ENCODE data around the gene CEP83.

The CEP83 gene

GRCh38 chr12:94498698-94499097, 39.0 kb upstream of the CEP83 start:
- H3K27ac ChIP-seq (ENCODE audit: low read depth, low read length): no peak overlapping the region
- no peaks in the 10 kb centered on the region for H3K9me2 ChIP-seq (replicated peaks; ENCODE audit: control insufficient read depth, low read length)
- H3K4me2 ChIP-seq (ENCODE audit: low read length): no peak overlapping the region
- no peaks in the 10 kb centered on the region for H3K79me2 ChIP-seq (ENCODE audit: control insufficient read depth, low read length)
- no peaks in the 10 kb centered on the region for H3K27me3 ChIP-seq (ENCODE audit: control insufficient read depth, low read length)
- H4K20me1 ChIP-seq (ENCODE audit: control insufficient read depth, insufficient read depth, low read depth, low read length): no peaks in the 10 kb centered on the region
- peaks cover 5% of the 10 kb centered on the region; the same call in 1 of the 2 replicates for H3K9me3 ChIP-seq (ENCODE audit: control insufficient read depth, insufficient read depth, low read length)
- H3F3A ChIP-seq (ENCODE audit: control insufficient read depth, insufficient read depth): no peaks in the 10 kb centered on the region
- no peak overlapping the region for H3K4me3 ChIP-seq (ENCODE audit: low read length)
- H3K4me1 ChIP-seq (ENCODE audit: control insufficient read depth, low read length): no peaks in the 10 kb centered on the region
- no peaks in the 10 kb centered on the region for H3K36me3 ChIP-seq (ENCODE audit: control insufficient read depth, low read length)
- TF ChIP-seq EZH2phosphoT487 (IDR thresholded peaks at IDR 0.05; ENCODE audit: borderline replicate concordance, low read length): no peak
- TF ChIP-seq, protein P1, sequence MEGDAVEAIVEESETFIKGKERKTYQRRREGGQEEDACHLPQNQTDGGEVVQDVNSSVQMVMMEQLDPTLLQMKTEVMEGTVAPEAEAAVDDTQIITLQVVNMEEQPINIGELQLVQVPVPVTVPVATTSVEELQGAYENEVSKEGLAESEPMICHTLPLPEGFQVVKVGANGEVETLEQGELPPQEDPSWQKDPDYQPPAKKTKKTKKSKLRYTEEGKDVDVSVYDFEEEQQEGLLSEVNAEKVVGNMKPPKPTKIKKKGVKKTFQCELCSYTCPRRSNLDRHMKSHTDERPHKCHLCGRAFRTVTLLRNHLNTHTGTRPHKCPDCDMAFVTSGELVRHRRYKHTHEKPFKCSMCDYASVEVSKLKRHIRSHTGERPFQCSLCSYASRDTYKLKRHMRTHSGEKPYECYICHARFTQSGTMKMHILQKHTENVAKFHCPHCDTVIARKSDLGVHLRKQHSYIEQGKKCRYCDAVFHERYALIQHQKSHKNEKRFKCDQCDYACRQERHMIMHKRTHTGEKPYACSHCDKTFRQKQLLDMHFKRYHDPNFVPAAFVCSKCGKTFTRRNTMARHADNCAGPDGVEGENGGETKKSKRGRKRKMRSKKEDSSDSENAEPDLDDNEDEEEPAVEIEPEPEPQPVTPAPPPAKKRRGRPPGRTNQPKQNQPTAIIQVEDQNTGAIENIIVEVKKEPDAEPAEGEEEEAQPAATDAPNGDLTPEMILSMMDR (IDR thresholded peaks at IDR 0.05; ENCODE audit: low read depth, low read length, poor library complexity, severe bottlenecking): no peak

GRCh38 chr12:94498073-94498472, 38.4 kb upstream of the CEP83 start:
- Histone ChIP-seq H3K36me3 (ENCODE audit: control insufficient read depth, low read length) (no peaks in the 10 kb centered on the region), H3K9me2 (replicated peaks; ENCODE audit: control insufficient read depth, low read length) (no peaks in the 10 kb centered on the region), H3K9me3 (ENCODE audit: control insufficient read depth, insufficient read depth, low read length) (peaks cover 5% of the 10 kb centered on the region; the same call in 1 of the 2 replicates), H3K79me2 (ENCODE audit: control insufficient read depth, low read length) (no peaks in the 10 kb centered on the region), H3K4me1 (ENCODE audit: control insufficient read depth, low read length) (no peaks in the 10 kb centered on the region), H4K20me1 (ENCODE audit: control insufficient read depth, insufficient read depth, low read depth, low read length) (no peaks in the 10 kb centered on the region), H3F3A (ENCODE audit: control insufficient read depth, insufficient read depth) (no peaks in the 10 kb centered on the region), H3K4me3 (ENCODE audit: low read length) (no peak overlapping the region), H3K27ac (ENCODE audit: low read depth, low read length) (no peak overlapping the region), H3K27me3 (ENCODE audit: control insufficient read depth, low read length) (no peaks in the 10 kb centered on the region), H3K4me2 (ENCODE audit: low read length) (no peak overlapping the region)
- TF ChIP-seq EZH2phosphoT487 (IDR thresholded peaks at IDR 0.05; ENCODE audit: borderline replicate concordance, low read length): no peak
- TF ChIP-seq, protein P1 (IDR thresholded peaks at IDR 0.05; ENCODE audit: low read depth, low read length, poor library complexity, severe bottlenecking): no peak

GRCh38 chr12:94495445-94496115, 35.9 kb upstream of the CEP83 start:
- Histone ChIP-seq H3K4me3 (ENCODE audit: low read length) (no peak overlapping the region), H3K9me2 (replicated peaks; ENCODE audit: control insufficient read depth, low read length) (no peaks in the 10 kb centered on the region), H3K79me2 (ENCODE audit: control insufficient read depth, low read length) (no peaks in the 10 kb centered on the region), H3K27me3 (ENCODE audit: control insufficient read depth, low read length) (no peaks in the 10 kb centered on the region), H3K4me2 (ENCODE audit: low read length) (no peak overlapping the region), H3K4me1 (ENCODE audit: control insufficient read depth, low read length) (no peaks in the 10 kb centered on the region), H3F3A (ENCODE audit: control insufficient read depth, insufficient read depth) (no peaks in the 10 kb centered on the region), H4K20me1 (ENCODE audit: control insufficient read depth, insufficient read depth, low read depth, low read length) (no peaks in the 10 kb centered on the region), H3K9me3 (ENCODE audit: control insufficient read depth, insufficient read depth, low read length) (peaks cover 5% of the 10 kb centered on the region; the same call in 1 of the 2 replicates), H3K27ac (ENCODE audit: low read depth, low read length) (no peak overlapping the region), H3K36me3 (ENCODE audit: control insufficient read depth, low read length) (no peaks in the 10 kb centered on the region)
- TF ChIP-seq, protein P1 (IDR thresholded peaks at IDR 0.05; ENCODE audit: low read depth, low read length, poor library complexity, severe bottlenecking): no peak
- no peak for TF ChIP-seq EZH2phosphoT487 (IDR thresholded peaks at IDR 0.05; ENCODE audit: borderline replicate concordance, low read length)
